Measurements from ENCODE around the gene NFILZ. TPM values are rescaled to one million over a fixed set of nuclear protein-coding genes. Genes with fewer than 3 reads are reported as not detected.

NFILZ gene
- total RNA-seq, 2 experiments from 2014 or later: not detected

DNA sequence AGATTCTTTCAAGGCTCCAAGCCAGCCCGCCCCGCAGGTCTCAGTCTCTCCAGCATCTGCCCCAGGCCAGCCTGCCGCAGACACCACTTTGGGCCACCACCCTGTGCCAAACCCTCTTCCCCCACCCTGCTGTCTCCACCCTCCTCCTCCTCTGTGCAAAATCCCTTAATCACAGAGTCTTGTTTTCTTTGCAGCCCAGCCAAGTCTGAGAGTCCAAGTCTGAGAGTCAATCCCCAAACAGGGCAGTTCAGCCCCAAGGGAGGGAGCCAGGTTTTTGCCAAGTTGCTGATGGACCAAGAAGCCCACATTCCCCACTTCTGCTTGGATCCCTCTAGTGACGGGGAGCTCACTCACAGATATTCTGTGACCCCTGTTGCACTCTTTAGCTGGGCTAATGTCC, 23.0 kb upstream of the NFILZ start:
- Mint-ChIP-seq H3K4me1 (ENCODE audit: low read depth) (peaks cover 22% of the 10 kb centered on the region), H3K4me3 (no peak overlapping the region), H3K36me3 (ENCODE audit: low read depth) (peaks cover 18% of the 10 kb centered on the region), H3K27ac (no peak overlapping the region), H3K9me3 (peaks cover 4% of the 10 kb centered on the region), H3K27me3 (no peaks in the 10 kb centered on the region)
- CTCF ChIA-PET: interaction anchor here (2.0 kb wide), 1 partner anchor 29 kb away, joined by 8 read pairs; no protein-coding TSS in a partner anchor
- ATAC-seq (no peak), DNase-seq (no peak)
- intact Hi-C loops (cut with micrococcal nuclease): no loop called here
- TF ChIP-seq, protein P1, sequence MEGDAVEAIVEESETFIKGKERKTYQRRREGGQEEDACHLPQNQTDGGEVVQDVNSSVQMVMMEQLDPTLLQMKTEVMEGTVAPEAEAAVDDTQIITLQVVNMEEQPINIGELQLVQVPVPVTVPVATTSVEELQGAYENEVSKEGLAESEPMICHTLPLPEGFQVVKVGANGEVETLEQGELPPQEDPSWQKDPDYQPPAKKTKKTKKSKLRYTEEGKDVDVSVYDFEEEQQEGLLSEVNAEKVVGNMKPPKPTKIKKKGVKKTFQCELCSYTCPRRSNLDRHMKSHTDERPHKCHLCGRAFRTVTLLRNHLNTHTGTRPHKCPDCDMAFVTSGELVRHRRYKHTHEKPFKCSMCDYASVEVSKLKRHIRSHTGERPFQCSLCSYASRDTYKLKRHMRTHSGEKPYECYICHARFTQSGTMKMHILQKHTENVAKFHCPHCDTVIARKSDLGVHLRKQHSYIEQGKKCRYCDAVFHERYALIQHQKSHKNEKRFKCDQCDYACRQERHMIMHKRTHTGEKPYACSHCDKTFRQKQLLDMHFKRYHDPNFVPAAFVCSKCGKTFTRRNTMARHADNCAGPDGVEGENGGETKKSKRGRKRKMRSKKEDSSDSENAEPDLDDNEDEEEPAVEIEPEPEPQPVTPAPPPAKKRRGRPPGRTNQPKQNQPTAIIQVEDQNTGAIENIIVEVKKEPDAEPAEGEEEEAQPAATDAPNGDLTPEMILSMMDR (IDR thresholded peaks at IDR 0.05): no peak
- POLR2A ChIA-PET: no interaction called here

DNA sequence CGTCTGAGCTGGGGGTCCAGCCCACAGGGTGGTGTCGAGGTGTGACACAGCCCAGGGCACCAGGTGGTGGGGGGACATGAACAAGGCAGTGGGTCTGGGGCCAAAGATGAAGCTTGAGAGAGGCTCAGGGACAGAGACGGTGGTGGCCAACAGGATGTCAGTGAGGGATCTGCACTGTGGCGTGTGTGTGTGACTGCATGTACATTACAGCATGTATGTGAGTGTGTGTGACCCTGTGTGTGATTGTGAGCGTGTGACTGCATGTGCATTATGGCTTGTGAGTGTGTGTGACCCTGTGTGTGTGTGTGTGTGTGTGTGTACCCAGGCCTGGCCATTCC, 21.5 kb upstream of the NFILZ start:
- Mint-ChIP-seq H3K27me3 (no peaks in the 10 kb centered on the region), H3K4me1 (ENCODE audit: low read depth) (peaks cover 26% of the 10 kb centered on the region), H3K36me3 (ENCODE audit: low read depth) (peaks cover 12% of the 10 kb centered on the region), H3K4me3 (peak overlapping the region; percentile 67), H3K9me3 (peaks cover 4% of the 10 kb centered on the region), H3K27ac (peak overlapping the region; percentile 41)
- intact Hi-C loops (cut with micrococcal nuclease): no loop called here
- ATAC-seq (no peak), DNase-seq (peak; percentile 26)
- CTCF ChIA-PET: no interaction called here
- POLR2A ChIA-PET: no interaction called here
- TF ChIP-seq, protein P1 (IDR thresholded peaks at IDR 0.05): no peak

DNA sequence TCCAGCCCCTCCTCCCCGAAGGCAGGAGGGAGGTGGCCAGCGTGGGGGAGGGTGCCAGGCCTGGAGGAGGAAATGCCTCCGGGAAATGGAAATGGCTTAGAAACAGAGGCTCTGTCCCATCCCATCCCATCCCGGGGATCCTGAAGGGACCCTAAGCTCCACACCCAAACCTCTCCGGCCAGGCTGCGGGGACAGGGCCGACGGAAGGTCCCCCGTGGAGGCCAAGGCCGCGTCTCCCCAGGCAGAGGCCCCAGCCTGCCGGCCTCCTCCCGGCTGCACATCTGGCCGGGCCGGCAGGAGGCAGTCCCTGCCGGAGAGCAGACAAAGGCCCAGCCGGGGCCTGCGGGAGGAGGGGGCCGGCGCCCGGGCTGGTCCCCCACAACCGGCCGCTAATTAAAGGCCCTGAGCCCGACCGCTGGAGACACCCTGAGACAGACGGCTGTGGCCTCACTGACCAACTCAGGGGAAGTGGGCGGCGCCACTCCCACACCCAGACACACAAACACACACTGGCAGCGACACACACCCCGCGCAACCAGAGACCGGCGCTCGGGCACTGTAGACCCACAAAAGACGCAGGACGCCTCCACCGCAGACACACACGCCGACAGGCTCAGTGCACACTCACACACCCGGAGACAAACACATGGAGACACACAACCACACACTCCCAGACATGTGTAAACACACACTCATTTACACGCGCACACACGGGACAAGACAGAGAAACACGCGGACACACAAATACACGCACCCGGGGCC, 21.0 kb upstream of the NFILZ start:
- peak overlapping the region; percentile 65 for H3K27ac Mint-ChIP-seq
- ChIA-PET CTCF (no interaction called here), POLR2A (no interaction called here)
- peak overlapping the region; percentile 81 for H3K4me3 Mint-ChIP-seq
- H3K36me3 Mint-ChIP-seq (ENCODE audit: low read depth): peaks cover 12% of the 10 kb centered on the region
- peaks cover 4% of the 10 kb centered on the region for H3K9me3 Mint-ChIP-seq
- TF ChIP-seq, protein P1 (IDR thresholded peaks at IDR 0.05): no peak
- peaks cover 26% of the 10 kb centered on the region for H3K4me1 Mint-ChIP-seq (ENCODE audit: low read depth)
- ATAC-seq (peak; percentile 17), DNase-seq (peak; percentile 55)
- H3K27me3 Mint-ChIP-seq: no peaks in the 10 kb centered on the region
- intact Hi-C loops (cut with micrococcal nuclease): no loop called here

DNA sequence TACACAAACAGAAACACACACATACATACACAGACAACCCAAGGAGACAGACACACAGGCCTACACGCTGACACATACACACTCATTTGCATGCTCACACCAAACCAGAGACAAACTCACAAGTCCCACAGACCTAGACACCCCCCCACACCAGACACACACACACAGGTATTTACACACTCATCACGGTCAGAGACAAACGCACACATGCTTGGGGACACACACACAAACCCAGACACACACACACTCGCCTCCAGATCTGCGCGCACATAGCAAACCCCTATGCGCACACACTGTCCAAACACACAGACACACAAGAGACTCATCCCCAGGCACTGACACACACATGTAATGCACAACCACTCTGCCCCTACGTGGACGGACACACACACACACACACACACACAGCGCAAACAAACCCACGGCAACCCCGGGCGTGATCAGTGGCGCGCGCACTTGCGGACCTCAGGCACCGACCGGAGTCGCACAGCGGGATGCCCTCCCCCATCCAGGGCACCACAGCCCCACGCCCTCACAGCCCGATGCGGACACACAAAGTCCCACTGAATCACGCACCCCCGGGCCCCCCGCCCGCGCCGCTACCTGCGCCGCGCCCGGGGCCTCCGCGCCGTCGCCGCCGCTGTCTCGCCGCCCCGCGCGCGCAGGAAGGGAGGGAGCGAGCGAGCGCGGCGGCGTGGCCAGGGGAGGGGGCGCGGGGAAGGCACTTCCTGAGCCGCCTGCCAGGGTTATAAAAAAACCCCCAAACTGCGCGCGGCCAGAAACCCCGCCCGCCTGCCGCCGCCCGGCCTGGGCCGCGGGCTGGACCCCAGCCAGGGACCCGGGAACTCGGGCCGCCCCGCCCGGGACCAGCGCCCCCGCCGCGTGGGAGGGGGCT, 20.1 kb upstream of the NFILZ start, which contains the start of gene ADAMTS10:
TSS of gene ADAMTS10 (minus strand) at position 675 of the 895 bp plus-strand sequence. CDS start 5,005 bp downstream, outside the sequence.
- Mint-ChIP-seq H3K36me3 (ENCODE audit: low read depth) (peaks cover 7% of the 10 kb centered on the region), H3K27ac (peak within 1 kb of the TSS; percentile 65), H3K4me1 (ENCODE audit: low read depth) (peaks cover 30% of the 10 kb centered on the region), H3K27me3 (peaks cover 1% of the 10 kb centered on the region), H3K4me3 (peak within 1 kb of the TSS; percentile 81), H3K9me3 (no peaks in the 10 kb centered on the region)
- TF ChIP-seq, protein P1 (IDR thresholded peaks at IDR 0.05): no peak
- ATAC-seq: peak; percentile 25
- DNase-seq: peak; percentile 54
- intact Hi-C loops (cut with micrococcal nuclease): no loop called here
- ChIA-PET CTCF (no interaction called here), POLR2A (no interaction called here)

DNA sequence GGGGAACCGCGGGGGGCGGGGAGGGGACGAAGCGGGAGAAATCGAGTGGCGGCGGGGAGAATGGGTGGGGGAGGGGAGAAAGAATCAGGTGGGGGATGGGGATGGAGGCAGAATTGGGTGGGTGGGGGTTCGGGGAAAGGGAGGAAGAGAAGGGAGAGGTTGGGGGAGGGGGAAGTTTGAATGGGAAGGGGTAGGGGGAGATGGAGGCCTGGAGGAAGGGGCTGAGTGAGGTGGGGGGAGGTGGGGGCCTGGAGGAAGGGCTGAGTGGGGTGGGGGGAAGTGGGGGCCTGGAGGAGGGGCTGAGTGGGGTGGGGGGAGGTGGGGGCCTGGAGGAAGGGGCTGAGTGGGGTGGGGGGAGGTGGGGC, 19.5 kb upstream of the NFILZ start:
- intact Hi-C loops (cut with micrococcal nuclease): no loop called here
- CTCF ChIA-PET: interaction anchor here (8.6 kb wide), 1 partner anchor 32 kb away, joined by 71 read pairs; the partner anchor contains the start of gene MYO1F
- POLR2A ChIA-PET: no interaction called here

More for the DNA sequence above, 19.5 kb upstream of the NFILZ start:
- Mint-ChIP-seq H3K9me3 (no peaks in the 10 kb centered on the region), H3K36me3 (ENCODE audit: low read depth) (peaks cover 4% of the 10 kb centered on the region), H3K4me1 (ENCODE audit: low read depth) (peaks cover 34% of the 10 kb centered on the region), H3K4me3 (no peak overlapping the region), H3K27ac (no peak overlapping the region), H3K27me3 (peaks cover 1% of the 10 kb centered on the region)
- no peak for DNase-seq
- no peak for ATAC-seq
- TF ChIP-seq, protein P1 (IDR thresholded peaks at IDR 0.05): no peak
